GM21526 (cell line): ENCODE results near the gene PRSS23.
"Not testable (repeated sequence)": the region's sequence is repeated elsewhere in the genome, so short reads cannot be mapped to it uniquely, and the experiment has no call there.

Source experiments
- ATAC-seq: cut with Tn5 transposase; IDR thresholded peaks from one replicate; pipeline ENCODE4 v1.9.1; 2021; ENCODE audit warnings: moderate library complexity; ENCODE audit not compliant: unreplicated experiment, low FRiP score

Gene PRSS23

GRCh38 chr11:86812322-86812670, 12.0 kb downstream of the PRSS23 start:
- ATAC-seq = no peak

- no peak for ATAC-seq
Observed at GRCh38 chr11:86812981-86813380, 12.6 kb downstream of the PRSS23 start.

- ATAC-seq = no peak
Observed at GRCh38 chr11:86814775-86815174, 14.4 kb downstream of the PRSS23 start.

GRCh38 chr11:86815726-86816125, 15.4 kb downstream of the PRSS23 start:
- ATAC-seq = no peak

- ATAC-seq = no peak
Observed at GRCh38 chr11:86816251-86816726, 15.9 kb downstream of the PRSS23 start.

- ATAC-seq = no peak
Observed at GRCh38 chr11:86818462-86819192, 18.3 kb downstream of the PRSS23 start.

GRCh38 chr11:86824139-86824538, 23.8 kb downstream of the PRSS23 start:
- ATAC-seq = not testable (repeated sequence)

- ATAC-seq = not testable (repeated sequence)
Observed at GRCh38 chr11:86834376-86834775, 34.0 kb downstream of the PRSS23 start.

- ATAC-seq = not testable (repeated sequence)
Observed at GRCh38 chr11:86844762-86845508, 44.6 kb downstream of the PRSS23 start.

GRCh38 chr11:86848132-86848531, 47.8 kb downstream of the PRSS23 start:
- no peak for ATAC-seq

- ATAC-seq = no peak
Observed at GRCh38 chr11:86849679-86850078, 49.3 kb downstream of the PRSS23 start.
